Measurements from ENCODE around the gene SRSF11.

DNA sequence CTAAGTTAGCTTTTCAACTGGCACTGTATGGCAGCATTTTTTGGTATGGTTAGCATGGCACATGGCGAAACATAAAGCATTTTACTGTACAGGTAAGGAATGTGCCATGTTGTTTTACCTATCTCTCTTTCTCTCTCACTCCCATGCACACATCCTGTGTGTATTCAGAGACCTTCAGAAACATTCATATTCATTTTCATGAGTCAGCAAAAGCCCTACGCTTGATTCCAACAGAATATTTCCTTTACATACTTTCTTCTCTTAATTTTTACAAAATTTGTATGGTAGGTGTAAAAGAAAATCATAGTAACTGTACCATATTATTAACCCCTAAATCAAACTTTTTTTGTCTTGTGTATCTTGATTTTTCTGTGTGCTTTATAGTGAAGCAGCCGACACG, 10.3 kb downstream of the SRSF11 start:
- TF ChIP-seq CTCF (IDR thresholded peaks at IDR 0.05), result no peak
- no peak for TF ChIP-seq POLR2A (IDR thresholded peaks at IDR 0.05)
